ENCODE measurements around the gene A1BG.
A peak's percentile ranks its signal among the peaks of the same experiment; 100 is the strongest.

Gene A1BG, protein sequence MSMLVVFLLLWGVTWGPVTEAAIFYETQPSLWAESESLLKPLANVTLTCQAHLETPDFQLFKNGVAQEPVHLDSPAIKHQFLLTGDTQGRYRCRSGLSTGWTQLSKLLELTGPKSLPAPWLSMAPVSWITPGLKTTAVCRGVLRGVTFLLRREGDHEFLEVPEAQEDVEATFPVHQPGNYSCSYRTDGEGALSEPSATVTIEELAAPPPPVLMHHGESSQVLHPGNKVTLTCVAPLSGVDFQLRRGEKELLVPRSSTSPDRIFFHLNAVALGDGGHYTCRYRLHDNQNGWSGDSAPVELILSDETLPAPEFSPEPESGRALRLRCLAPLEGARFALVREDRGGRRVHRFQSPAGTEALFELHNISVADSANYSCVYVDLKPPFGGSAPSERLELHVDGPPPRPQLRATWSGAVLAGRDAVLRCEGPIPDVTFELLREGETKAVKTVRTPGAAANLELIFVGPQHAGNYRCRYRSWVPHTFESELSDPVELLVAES

GRCh38 chr19:58352760-58353671 is at the start of gene A1BG:
A1BG (minus strand) TSS chr19:58353492; CDS start chr19:58353437, 55 bp downstream.
- no peak for DNase-seq
- TF ChIP-seq GATA1 (IDR thresholded peaks at IDR 0.05; ENCODE audit: low read depth, low read length) = no peak
- TF ChIP-seq POLR2A (IDR thresholded peaks at IDR 0.05; ENCODE audit: low read length) = no peak

DNA sequence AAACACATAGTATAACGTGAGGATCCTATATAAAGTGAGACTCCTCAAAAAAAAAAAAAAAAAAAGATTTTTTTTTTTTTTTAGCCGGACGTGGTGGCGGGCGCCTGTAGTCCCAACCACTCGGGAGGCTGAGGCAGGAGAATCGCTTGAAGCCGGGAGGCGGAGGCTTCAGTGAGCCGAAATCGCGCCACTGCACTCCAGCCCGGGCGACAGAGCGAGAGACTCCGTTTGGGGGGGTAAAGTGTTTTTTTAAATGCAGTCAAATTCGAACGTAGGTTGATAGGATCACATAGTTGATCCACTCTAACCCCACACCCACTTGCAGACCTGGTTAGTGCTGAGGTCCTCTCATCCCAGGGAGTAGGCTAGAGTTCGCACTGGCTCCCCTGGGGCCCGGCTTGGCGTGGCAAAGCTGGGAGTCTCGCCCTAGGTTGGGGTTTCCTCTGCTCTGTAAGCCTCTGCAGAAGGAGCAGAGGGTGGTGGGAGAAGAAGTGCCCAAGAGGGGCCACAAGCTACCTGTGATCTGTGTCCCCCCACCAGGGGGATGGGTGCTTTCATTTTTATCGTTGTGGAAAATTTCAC is 48.6 kb upstream of the A1BG start:
- TF ChIP-seq GATA1 (IDR thresholded peaks at IDR 0.05; ENCODE audit: low read depth, low read length) (no peak), POLR2A (IDR thresholded peaks at IDR 0.05; ENCODE audit: low read length) (no peak)
- no peak for DNase-seq

- TF ChIP-seq POLR2A (IDR thresholded peaks at IDR 0.05; ENCODE audit: low read length) (peak; percentile 87), GATA1 (IDR thresholded peaks at IDR 0.05; ENCODE audit: low read depth, low read length) (no peak)
- DNase-seq = peak; percentile 100
Measured at GRCh38 chr19:58400916-58401839, 47.9 kb upstream of the A1BG start.

DNA sequence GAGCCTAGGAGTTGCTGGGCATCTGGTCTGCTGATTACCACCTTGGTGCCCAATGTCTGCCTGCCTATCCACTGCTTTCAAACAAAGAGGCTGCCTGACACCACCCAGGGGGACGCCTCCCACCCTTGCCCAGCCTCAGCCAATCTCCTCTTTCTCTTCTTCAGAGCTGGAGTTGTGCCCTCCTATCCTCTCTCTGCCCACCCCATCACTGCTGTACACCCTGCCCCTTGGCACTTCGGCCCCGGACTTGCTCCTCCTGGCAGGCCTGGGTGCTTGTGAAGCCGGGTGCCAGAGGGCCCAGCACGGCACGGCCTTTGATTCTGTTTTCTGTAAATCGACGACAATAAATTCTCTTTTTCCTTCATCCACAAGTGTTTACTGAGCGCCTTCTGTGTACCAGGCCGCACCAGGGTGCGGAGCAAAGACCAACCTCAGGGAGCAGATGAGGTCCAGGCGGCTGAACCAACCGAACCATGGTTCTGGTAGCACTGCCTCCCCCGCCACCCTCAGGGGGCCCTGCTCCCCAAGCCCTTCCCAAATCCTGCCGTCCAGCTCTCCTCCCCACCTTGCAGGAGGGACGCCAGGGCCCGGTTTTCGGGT is 47.1 kb upstream of the A1BG start:
- DNase-seq = no peak
- TF ChIP-seq GATA1 (IDR thresholded peaks at IDR 0.05; ENCODE audit: low read depth, low read length) (no peak), POLR2A (IDR thresholded peaks at IDR 0.05; ENCODE audit: low read length) (no peak)

DNA sequence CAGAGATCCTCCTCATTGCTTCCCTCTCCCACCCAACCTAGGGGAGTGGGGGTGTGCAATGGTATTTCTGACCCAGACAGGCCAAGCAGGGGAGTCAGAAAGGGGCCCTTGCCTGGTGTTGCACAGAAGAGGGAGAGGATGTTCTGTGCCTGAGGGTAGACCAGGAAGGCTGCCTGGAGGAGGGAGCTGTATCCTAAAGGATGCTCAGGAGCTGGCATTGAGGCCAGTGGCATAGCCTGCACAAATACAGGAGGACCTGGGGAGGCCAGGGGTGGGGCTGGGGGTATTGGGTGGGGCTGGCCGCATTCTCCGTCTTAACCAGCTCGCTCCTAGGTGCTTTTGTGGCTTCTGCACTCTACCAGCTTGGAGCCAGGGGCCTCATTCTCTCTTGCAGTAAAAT is 46.6 kb upstream of the A1BG start:
- no peak for DNase-seq
- no peak for TF ChIP-seq POLR2A (IDR thresholded peaks at IDR 0.05; ENCODE audit: low read length)
- no peak for TF ChIP-seq GATA1 (IDR thresholded peaks at IDR 0.05; ENCODE audit: low read depth, low read length)

GRCh38 chr19:58398545-58398944 is 45.3 kb upstream of the A1BG start:
- TF ChIP-seq POLR2A (IDR thresholded peaks at IDR 0.05; ENCODE audit: low read length) = no peak
- TF ChIP-seq GATA1 (IDR thresholded peaks at IDR 0.05; ENCODE audit: low read depth, low read length) = no peak
- DNase-seq = no peak

DNA sequence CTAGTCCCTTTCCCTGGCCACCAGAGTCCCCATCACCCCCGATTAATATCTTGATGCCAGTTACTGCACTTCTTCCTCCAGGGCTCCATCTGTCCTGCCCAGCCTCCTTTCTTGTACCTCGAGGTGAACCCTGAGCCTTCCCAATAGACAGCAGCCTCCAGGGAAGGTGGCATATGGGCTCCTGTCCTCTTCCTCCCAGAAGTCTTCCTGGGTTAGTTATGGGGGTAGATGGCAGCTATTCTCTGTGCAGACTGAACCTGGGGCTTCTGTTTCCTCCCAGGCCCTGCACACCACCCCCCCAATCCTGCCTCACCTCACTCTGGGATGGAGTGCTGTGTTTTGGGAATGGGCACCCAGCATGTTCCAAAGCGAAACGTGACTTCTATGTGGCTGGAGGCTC is 44.8 kb upstream of the A1BG start:
- DNase-seq = no peak
- TF ChIP-seq GATA1 (IDR thresholded peaks at IDR 0.05; ENCODE audit: low read depth, low read length) = no peak
- no peak for TF ChIP-seq POLR2A (IDR thresholded peaks at IDR 0.05; ENCODE audit: low read length)

DNA sequence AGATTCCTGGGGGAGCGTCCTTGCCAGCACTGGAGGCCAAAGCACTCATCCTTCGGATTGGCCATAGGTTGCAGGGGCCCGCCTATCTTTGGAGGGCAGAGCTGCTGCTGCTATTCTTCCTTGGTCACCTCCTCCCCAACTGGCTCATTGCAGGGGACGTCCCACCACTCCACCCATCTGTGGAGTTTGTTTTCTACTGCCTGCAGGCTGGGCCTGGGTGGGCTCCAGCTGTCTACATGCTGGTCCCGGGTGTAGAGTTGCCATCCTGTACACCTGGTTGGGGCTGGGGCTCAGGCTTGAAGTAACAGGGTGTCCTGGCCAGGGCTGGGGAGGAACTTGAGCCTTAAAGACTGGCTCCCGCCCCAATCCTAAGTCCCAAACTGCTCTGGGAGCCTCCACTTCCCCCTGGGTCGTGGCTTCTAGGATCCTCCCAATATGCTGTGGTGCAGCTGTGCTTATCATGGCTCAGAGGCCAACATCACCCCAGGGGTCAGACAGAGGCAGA is 44.3 kb upstream of the A1BG start:
- TF ChIP-seq POLR2A (IDR thresholded peaks at IDR 0.05; ENCODE audit: low read length) (no peak), GATA1 (IDR thresholded peaks at IDR 0.05; ENCODE audit: low read depth, low read length) (no peak)
- DNase-seq = no peak

DNA sequence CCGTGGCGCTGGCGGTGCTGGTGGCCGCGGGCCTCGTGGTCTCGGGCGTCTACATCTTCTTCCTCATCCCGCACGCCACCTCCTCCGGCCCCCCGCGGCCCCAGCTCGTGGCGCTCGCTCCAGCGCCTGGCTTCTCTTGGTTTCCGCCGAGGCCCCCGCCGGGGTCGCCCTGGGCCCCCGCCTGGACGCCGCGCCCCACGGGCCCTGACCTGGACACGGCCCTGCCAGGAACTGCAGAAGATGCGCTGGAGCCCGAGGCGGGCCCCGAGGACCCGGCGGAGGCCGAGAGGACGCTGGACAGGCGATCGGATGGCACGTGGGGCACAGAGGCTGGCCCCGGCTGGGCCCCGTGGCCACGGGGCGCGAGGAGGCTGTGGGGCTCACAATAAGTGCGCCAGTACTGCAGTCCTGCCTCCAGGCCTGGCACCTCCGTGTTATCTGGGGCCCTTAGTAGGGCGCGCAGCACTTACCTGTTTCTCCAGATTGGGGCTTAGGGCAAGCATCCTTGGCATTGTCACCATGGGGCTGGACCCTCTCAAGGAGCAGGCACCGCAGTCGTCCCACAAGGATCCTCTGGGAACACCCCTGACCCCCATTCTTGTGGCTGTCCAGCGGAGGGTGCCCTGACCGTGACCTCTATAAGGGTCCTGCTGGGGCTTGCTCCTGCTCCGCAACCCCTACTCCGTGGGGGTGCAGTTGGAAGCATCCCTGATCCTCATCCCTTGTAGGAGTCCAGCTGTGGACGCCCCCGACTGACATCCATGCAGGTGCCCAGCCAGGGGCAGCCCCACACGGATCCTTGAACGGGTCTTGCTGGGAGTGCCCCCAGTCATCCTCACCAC is 43.6 kb upstream of the A1BG start:
- TF ChIP-seq POLR2A (IDR thresholded peaks at IDR 0.05; ENCODE audit: low read length) (no peak), GATA1 (IDR thresholded peaks at IDR 0.05; ENCODE audit: low read depth, low read length) (no peak)
- no peak for DNase-seq

- TF ChIP-seq GATA1 (IDR thresholded peaks at IDR 0.05; ENCODE audit: low read depth, low read length) = no peak
- no peak for TF ChIP-seq POLR2A (IDR thresholded peaks at IDR 0.05; ENCODE audit: low read length)
- DNase-seq = no peak
Measured at GRCh38 chr19:58395979-58396627, 42.8 kb upstream of the A1BG start.

Measured in erythroblast (primary cell).